HepG2 (cell line): ENCODE measurements around the gene DGKD. TPM values are rescaled to one million over a fixed set of nuclear protein-coding genes. Genes with fewer than 3 reads are reported as not detected.

Source experiments
- ATAC-seq: fragments of 200-7000 bp; cut with Tn5 transposase; 3 replicates; pipeline ENCODE4 v1.9.1; 2020; ENCODE audit warnings: mild to moderate bottlenecking, moderate library complexity
- BruUV-seq: library from RNA; stranded (reverse); fragments of 400-500 nt; replicated peaks from 2 replicates; lab custom pipeline; 2021; lab: Mats Ljungman, UMichigan
- CTCF ChIA-PET: fragments of 300-600 bp; formaldehyde crosslinking; extraction: SDS; loops from one replicate; lab custom pipeline; 2021; ENCODE audit warnings: low total read pairs, inconsistent platforms, low intra/inter-chr PET ratio; lab: Yijun Ruan, JAX
- POLR2A ChIA-PET: fragments of 350-600 bp; sonication (Branson Sonifier 250); formaldehyde crosslinking; loops from one replicate; lab custom pipeline; 2020; ENCODE audit warnings: antibody characterized with exemption, inconsistent platforms; lab: Yijun Ruan, JAX
- DNase-seq: peaks from one replicate; pipeline ENCODE4 v3.0.0-alpha.2; 2015; ENCODE audit warnings: low spot score
- FAIRE-seq: peaks from 3 replicates; lab custom pipeline; 2011; peaks lifted over from hg19 to GRCh38; lab: Jason Lieb, UNC
- H2AFZ ChIP-seq: one replicate; pipeline ENCODE4 v1.6.1; 2011; ENCODE audit warnings: low read length, inconsistent platforms
- H3K27ac ChIP-seq: fragments of 300-600 bp; 3 replicates; pipeline ENCODE4 v1.8.0; 2011; ENCODE audit warnings: mixed run types, mild to moderate bottlenecking, mixed read lengths, low read length, inconsistent platforms; ENCODE audit not compliant: insufficient read depth; ENCODE audit errors: extremely low read length
- H3K27me3 ChIP-seq, 2 experiments: fragments of 200-600 bp in 1 of 2; 2 replicates in 1 of 2; 3 replicates in 1 of 2; pipeline versions ENCODE4 v1.6.0 to v1.8.0; 2011; ENCODE audit warnings: low read length in 2 of 2, mild to moderate bottlenecking in 2 of 2, moderate library complexity in 2 of 2, inconsistent platforms in 1 of 2; ENCODE audit not compliant: insufficient read depth in 2 of 2, control insufficient read depth in 1 of 2
- H3K36me3 ChIP-seq, 2 experiments: fragments of 200-600 bp in 1 of 2; replicated peaks in 1 of 2; 2 replicates in 1 of 2; 3 replicates in 1 of 2; pipeline versions ENCODE4 v1.5.1 to v1.8.0; 2011; ENCODE audit warnings: low read length in 2 of 2, inconsistent platforms in 1 of 2; ENCODE audit not compliant: insufficient read depth in 2 of 2, control insufficient read depth in 1 of 2
- H3K4me1 ChIP-seq: 2 replicates; pipeline ENCODE4 v1.5.1; 2012; ENCODE audit warnings: low read length, inconsistent platforms; ENCODE audit not compliant: insufficient read depth
- H3K4me2 ChIP-seq: 2 replicates; pipeline ENCODE4 v1.6.0; 2011; ENCODE audit warnings: low read depth, low read length, inconsistent platforms
- H3K4me3 ChIP-seq, 3 experiments: fragments of 200-600 bp in 1 of 3; sonication (generic), shearing (Covaris generic) in 1 of 3; replicated peaks in 1 of 3; 2 replicates each; pipeline ENCODE4 v1.5.1; 2011 to 2016; ENCODE audit warnings: low read length in 3 of 3, inconsistent platforms in 2 of 3, low read depth in 2 of 3, mild to moderate bottlenecking in 2 of 3, control low read depth in 1 of 3, mixed read lengths in 1 of 3; ENCODE audit not compliant: insufficient read depth in 1 of 3
- H3K79me2 ChIP-seq: one replicate; pipeline ENCODE4 v1.6.1; 2011; ENCODE audit warnings: low read length, inconsistent platforms; ENCODE audit not compliant: insufficient read depth
- H3K9ac ChIP-seq: 2 replicates; pipeline ENCODE4 v1.6.0; 2011; ENCODE audit warnings: mild to moderate bottlenecking, low read depth, low read length, inconsistent platforms; ENCODE audit not compliant: insufficient read depth
- H3K9me3 ChIP-seq: 2 replicates; pipeline ENCODE4 v1.5.1; 2012; ENCODE audit warnings: mild to moderate bottlenecking, low read length
- H4K20me1 ChIP-seq: 2 replicates; pipeline ENCODE4 v1.6.0; 2011; ENCODE audit warnings: inconsistent platforms, mild to moderate bottlenecking, low read length, moderate library complexity; ENCODE audit not compliant: insufficient read depth
- LCORL ChIP-seq, 2 experiments: fragments of 450-650 bp in 1 of 2; sonication (generic) in 1 of 2; formaldehyde crosslinking in 1 of 2; IDR thresholded peaks; 2 replicates each; pipeline versions ENCODE4 v1.5.0 to v1.6.1; 2017 to 2020; ENCODE audit warnings: antibody characterized with exemption in 1 of 2, missing genetic modification reagents in 1 of 2
- RFXAP ChIP-seq: sonication (generic); formaldehyde crosslinking; IDR thresholded peaks from 2 replicates; pipeline ENCODE4 v1.4.0; 2020; ENCODE audit warnings: missing genetic modification reagents, borderline replicate concordance
- ZNF546 ChIP-seq: sonication (generic); formaldehyde crosslinking; conservative IDR thresholded peaks from 2 replicates; pipeline ENCODE4 v1.8.1; 2023; ENCODE audit warnings: mild to moderate bottlenecking, missing genetic modification reagents
- ZNF607 ChIP-seq: sonication (generic); formaldehyde crosslinking; IDR thresholded peaks from 2 replicates; pipeline ENCODE4 v1.5.1; 2020; ENCODE audit warnings: missing genetic modification reagents, mild to moderate bottlenecking, borderline replicate concordance
- ZNF670 ChIP-seq: sonication (generic); formaldehyde crosslinking; IDR thresholded peaks from 2 replicates; pipeline ENCODE4 v1.8.0; 2022; ENCODE audit warnings: mild to moderate bottlenecking, missing genetic modification reagents, borderline replicate concordance
- WGBS: methylation state at CpG from one replicate; pipeline ENCODE4 v1.1.6; 2017; ENCODE audit warnings: low lambda C conversion rate; 5-methylcytosine and 5-hydroxymethylcytosine counted together
- in situ Hi-C: cut with HindIII; loops from 2 replicates; pipeline ENCODE4 v1.10.0; 2017; ENCODE audit warnings: low pct_unique_long_range_greater_than_20kb; ENCODE audit not compliant: extremely low pct_ligation_motif_present
- intact Hi-C: fragments of 100-400 bp; cut with micrococcal nuclease; formaldehyde crosslinking; loops from one replicate; pipeline ENCODE4 v1.10.0; 2022; ENCODE audit not compliant: unreplicated experiment
- polyA plus RNA-seq, 8 experiments: library from polyadenylated mRNA; depleted of rRNA in 3 of 8; stranded (reverse) in 7 of 8; unstranded in 1 of 8; fragments of >200 nt; fragmentation: Illumina TruSeq in 4 of 8; extraction: Trizol in 4 of 8; gene quantifications; 2 replicates each; pipeline versions ENCODE4 v1.2.1 to v1.2.3, GENCODE V29; 2011 to 2016; ENCODE audit warnings: low read depth in 4 of 8, missing spikeins in 1 of 8, mixed read lengths in 1 of 8; ENCODE audit not compliant: insufficient read depth in 1 of 8
- total RNA-seq, 5 experiments: library from RNA; depleted of rRNA; stranded (reverse); fragments of >200 nt; fragmentation: Illumina TruSeq; extraction: Trizol; gene quantifications; 2 replicates each; pipeline ENCODE4 v1.2.3, GENCODE V29; 2016; ENCODE audit warnings: low read depth in 1 of 5
- TF ChIP-seq, protein P1 (sequence below), 2 experiments: sonication (generic) in 1 of 2; formaldehyde crosslinking in 1 of 2; IDR thresholded peaks; 2 replicates each; pipeline versions ENCODE4 v1.5.1 to v1.6.1; 2011 to 2020; ENCODE audit warnings: borderline replicate concordance in 1 of 2, low read depth in 1 of 2, low read length in 1 of 2, mild to moderate bottlenecking in 1 of 2, missing genetic modification reagents in 1 of 2, moderate library complexity in 1 of 2
- TF ChIP-seq, protein P2 (sequence below): sonication (generic); formaldehyde crosslinking; IDR thresholded peaks from 2 replicates; pipeline ENCODE4 v1.4.0; 2020; ENCODE audit warnings: missing genetic modification reagents

Gene DGKD
- total and polyA plus RNA-seq, 2 of the 13 experiments (the other 11 are each of a cell fraction or from before 2014, with no cell fraction given): 24.5 to 33.2 TPM

DNA sequence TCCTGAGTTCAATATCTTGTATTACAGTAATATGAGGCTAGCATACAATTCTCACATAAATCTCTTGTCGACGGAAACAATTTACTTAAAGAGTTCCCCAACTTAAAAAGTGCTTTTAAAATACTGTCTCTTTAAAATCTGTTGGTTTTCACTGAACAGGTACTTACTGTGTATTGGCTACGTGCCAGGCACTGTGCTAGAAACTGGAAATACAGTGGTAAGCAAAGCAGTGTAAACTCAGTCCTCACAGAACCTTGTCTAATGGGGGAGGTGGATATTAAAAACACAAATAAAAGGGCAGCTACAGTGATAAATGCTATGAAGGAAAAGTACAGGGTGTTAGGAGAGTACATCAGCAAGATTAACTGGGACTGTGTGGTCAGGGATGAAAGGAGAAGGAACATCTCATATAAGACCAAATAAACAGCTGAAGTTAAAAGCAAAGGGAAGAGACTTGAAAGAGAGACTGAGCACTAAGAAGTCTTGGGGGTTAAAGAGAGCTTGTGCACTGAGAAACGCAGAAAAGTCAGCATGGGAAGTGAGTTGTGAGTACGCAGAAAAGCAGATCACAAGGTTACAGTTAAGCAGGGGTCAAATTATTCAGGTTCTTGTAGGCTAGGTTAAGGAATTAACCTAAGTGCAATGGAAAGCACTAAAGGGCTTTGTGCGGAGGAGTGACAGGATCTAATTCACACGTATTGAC, 159.8 kb downstream of the DGKD start:
- no peak for ATAC-seq
- Histone ChIP-seq H3K4me2 (no peak overlapping the region), H3K4me3 (no peak overlapping the region), H3K79me2 (no peaks in the 10 kb centered on the region), H4K20me1 (no peaks in the 10 kb centered on the region), H3K36me3 (no peaks in the 10 kb centered on the region; a peak in 3 of 5 replicates), H3K9ac (no peak overlapping the region), H3K9me3 (no peaks in the 10 kb centered on the region), H3K4me1 (peaks cover 6% of the 10 kb centered on the region), H3K27me3 (no peaks in the 10 kb centered on the region), H3K27ac (no peak overlapping the region), H2AFZ (no peak overlapping the region)
- BruUV-seq: no TSS peak
- ChIA-PET POLR2A (no interaction called here), CTCF (no interaction called here)
- in situ Hi-C loops: no loop called here
- 97% methylated on average over 7 of the region's 7 CpGs for WGBS
- DNase-seq: no peak
- intact Hi-C loops: no loop called here
- no peak for FAIRE-seq
- TF ChIP-seq ZNF670 (no peak), LCORL (IDR thresholded peaks at IDR 0.05) (peak; percentile 60; the same call in 1 of the 2 replicates), LCORL (CRISPR knock-in tag; IDR thresholded peaks at IDR 0.05) (no peak), RFXAP (CRISPR knock-in tag) (no peak), ZNF546 (no peak), ZNF607 (CRISPR knock-in tag) (no peak)
- TF ChIP-seq, protein P1, sequence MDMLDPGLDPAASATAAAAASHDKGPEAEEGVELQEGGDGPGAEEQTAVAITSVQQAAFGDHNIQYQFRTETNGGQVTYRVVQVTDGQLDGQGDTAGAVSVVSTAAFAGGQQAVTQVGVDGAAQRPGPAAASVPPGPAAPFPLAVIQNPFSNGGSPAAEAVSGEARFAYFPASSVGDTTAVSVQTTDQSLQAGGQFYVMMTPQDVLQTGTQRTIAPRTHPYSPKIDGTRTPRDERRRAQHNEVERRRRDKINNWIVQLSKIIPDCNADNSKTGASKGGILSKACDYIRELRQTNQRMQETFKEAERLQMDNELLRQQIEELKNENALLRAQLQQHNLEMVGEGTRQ (IDR thresholded peaks at IDR 0.05; ENCODE audit: low read depth, low read length): no peak
- TF ChIP-seq, protein P1 (CRISPR knock-in tag; IDR thresholded peaks at IDR 0.05; ENCODE audit: borderline replicate concordance): no peak
- TF ChIP-seq, protein P2, sequence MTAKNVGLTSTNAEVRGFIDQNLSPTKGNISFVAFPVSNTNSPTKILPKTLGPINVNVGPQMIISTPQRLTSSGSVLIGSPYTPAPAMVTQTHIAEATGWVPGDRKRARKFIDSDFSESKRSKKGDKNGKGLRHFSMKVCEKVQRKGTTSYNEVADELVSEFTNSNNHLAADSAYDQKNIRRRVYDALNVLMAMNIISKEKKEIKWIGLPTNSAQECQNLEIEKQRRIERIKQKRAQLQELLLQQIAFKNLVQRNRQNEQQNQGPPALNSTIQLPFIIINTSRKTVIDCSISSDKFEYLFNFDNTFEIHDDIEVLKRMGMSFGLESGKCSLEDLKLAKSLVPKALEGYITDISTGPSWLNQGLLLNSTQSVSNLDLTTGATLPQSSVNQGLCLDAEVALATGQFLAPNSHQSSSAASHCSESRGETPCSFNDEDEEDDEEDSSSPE: no peak
